ENCODE data around the gene CCDC187. TPM values are rescaled to one million over a fixed set of nuclear protein-coding genes. Genes with fewer than 3 reads are reported as not detected.

Gene CCDC187
- total and polyA plus RNA-seq, 12 donors: 0.02 to 0.07 (median 0.03) TPM; not detected in 8

- ATAC-seq: no peak
- Histone ChIP-seq H3K9me3 (no peaks in the 10 kb centered on the region), H3K27ac (peak overlapping the region in 9 of 10 donors; percentile 74 to 95 (median 92)), H3K36me3 (peaks cover 0 to 29% (median 6%) of the 10 kb centered on the region in 9 donors), H3K4me1 (peaks cover 24 to 63% (median 48%) of the 10 kb centered on the region in 9 donors), H3K4me3 (peak overlapping the region in 4 of 10 donors; percentile 36 to 52 (median 50)), H3K27me3 (no peaks in the 10 kb centered on the region)
- 71 to 75% methylated on average over 10 of the region's 10 CpGs for WGBS, 2 donors
- no peak for TF ChIP-seq CTCF (IDR thresholded peaks at IDR 0.05)
- no peak for DNase-seq
- intact Hi-C loops (cut with DNase I): loop anchor here in 3 of 10 donors (2.0 to 10.0 kb wide), 3 partner anchors 21 to 63 kb away; partner anchors contain the start of genes SNAPC4 (in 2 of the 3) and DNLZ (in 1 of the 3)
Measured at GRCh38 chr9:136341769-136342168, 37.9 kb upstream of the CCDC187 start.

DNA sequence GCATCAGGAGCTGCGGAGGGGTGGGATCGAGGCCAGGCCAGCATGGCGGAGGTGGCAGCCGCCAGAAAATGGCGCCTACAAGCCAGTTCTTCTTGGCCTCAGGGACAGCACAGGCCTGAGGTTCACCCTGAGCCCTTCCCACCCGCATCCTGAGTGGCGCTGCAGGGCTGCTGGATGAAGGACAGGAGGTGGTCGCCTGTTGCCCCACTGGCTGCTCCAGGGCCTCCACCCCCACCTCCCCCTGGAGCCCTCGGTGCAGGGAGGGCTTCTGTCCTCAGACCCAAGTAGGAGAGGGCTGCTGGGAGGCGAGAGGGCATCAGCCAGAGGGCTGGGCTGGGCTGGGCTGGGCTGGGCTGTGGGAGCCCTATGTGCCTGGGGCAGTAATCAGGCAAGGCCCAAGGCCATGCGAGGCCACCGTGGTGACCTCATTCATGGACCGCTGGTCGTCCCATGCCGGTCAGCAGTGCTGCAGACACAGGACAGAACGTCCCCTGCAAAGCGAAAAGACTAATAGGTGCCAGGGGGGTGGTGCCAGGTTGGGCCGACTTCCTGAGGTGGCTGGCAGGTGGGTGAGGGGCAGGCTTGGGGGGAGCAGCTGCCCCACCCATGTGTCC is 37.3 kb upstream of the CCDC187 start:
- peaks cover 20 to 58% (median 42%) of the 10 kb centered on the region in 9 donors for H3K4me1 ChIP-seq
- peaks cover 0 to 35% (median 6%) of the 10 kb centered on the region in 9 donors for H3K36me3 ChIP-seq
- DNase-seq: peak in 1 of 2 donors; percentile 63
- no peak for TF ChIP-seq CTCF (IDR thresholded peaks at IDR 0.05)
- peak in 6 of 8 donors; percentile 9 to 59 (median 27) for ATAC-seq
- H3K4me3 ChIP-seq: no peak overlapping the region
- no peaks in the 10 kb centered on the region for H3K27me3 ChIP-seq
- intact Hi-C loops (cut with DNase I): loop anchor here in 1 of 10 donors (10.0 kb wide), 1 partner anchor 64 kb away; the partner anchor contains the start of gene SNAPC4
- 67 to 70% methylated on average over 18 of the region's 18 CpGs for WGBS, 2 donors
- H3K9me3 ChIP-seq: no peaks in the 10 kb centered on the region
- peak overlapping the region in 9 of 10 donors; percentile 83 to 95 (median 92) for H3K27ac ChIP-seq

DNA sequence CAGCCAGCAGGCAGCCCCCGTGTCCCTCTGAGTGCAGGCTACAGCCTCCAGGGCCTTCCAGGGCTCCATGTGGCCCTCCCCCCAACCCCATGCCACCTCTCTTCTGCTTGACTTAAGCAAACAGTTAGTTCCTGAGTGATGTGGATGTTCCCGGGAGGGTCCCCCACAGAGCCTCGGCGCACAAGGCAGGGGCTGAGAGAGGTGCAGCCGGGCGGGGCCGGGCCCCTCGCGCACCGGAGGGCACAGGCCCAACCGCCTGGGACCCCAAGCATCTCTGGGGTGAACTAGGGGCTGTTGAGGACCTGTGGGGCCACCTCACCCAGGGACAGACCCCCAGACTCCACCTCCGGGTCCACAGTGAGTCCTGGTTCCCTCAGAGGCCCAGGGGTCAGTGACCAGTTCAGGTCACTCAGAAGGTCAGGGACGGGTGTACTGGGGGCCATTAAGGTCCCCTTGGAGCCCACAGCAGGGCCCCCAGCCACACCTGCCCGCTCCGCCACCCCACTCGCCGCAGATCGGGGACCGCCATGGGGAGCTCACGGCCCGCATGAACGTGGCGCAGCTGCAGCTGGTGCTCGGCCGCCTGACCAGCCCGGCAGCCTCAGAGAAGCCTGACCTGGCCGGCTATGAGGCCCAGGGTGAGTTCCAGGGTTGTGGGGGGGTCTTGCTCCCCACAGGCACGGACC is 36.6 kb upstream of the CCDC187 start:
- TF ChIP-seq CTCF (IDR thresholded peaks at IDR 0.05): no peak
- peaks cover 15 to 51% (median 37%) of the 10 kb centered on the region in 9 donors for H3K4me1 ChIP-seq
- no peaks in the 10 kb centered on the region for H3K9me3 ChIP-seq
- no peaks in the 10 kb centered on the region for H3K27me3 ChIP-seq
- WGBS, 2 donors: 92 to 96% methylated on average over 28 of the region's 28 CpGs
- H3K4me3 ChIP-seq: no peak overlapping the region
- ATAC-seq (no peak), DNase-seq (no peak)
- intact Hi-C loops (cut with DNase I): loop anchor here in 1 of 10 donors (10.0 kb wide), 1 partner anchor 64 kb away; the partner anchor contains the start of gene SNAPC4
- peaks cover 0 to 40% (median 6%) of the 10 kb centered on the region in 9 donors for H3K36me3 ChIP-seq
- peak overlapping the region in 8 of 10 donors; percentile 83 to 95 (median 92) for H3K27ac ChIP-seq

- intact Hi-C loops (cut with DNase I): loop anchor here in 6 of 10 donors (1.0 to 10.0 kb wide), 5 partner anchors 23 to 65 kb away; partner anchors contain the start of genes SNAPC4 (in 4 of the 6) and DNLZ (in 2 of the 6)
- TF ChIP-seq CTCF (IDR thresholded peaks at IDR 0.05): no peak
- H3K4me1 ChIP-seq: peaks cover 10 to 46% (median 32%) of the 10 kb centered on the region in 9 donors
- 89 to 91% methylated on average over 12 of the region's 12 CpGs for WGBS, 2 donors
- no peaks in the 10 kb centered on the region for H3K9me3 ChIP-seq
- H3K4me3 ChIP-seq: no peak overlapping the region
- H3K27ac ChIP-seq: peak overlapping the region in 4 of 10 donors; percentile 90 to 94 (median 92)
- DNase-seq: no peak
- peaks cover 0 to 40% (median 6%) of the 10 kb centered on the region in 9 donors for H3K36me3 ChIP-seq
- H3K27me3 ChIP-seq: no peaks in the 10 kb centered on the region
- no peak for ATAC-seq
Measured at GRCh38 chr9:136339958-136340310, 36.0 kb upstream of the CCDC187 start.

Measured in heart right ventricle (tissue), 16 donors.